DMS153 treated with DMSO at 0.1 percent for 48 hours (cell line): ENCODE results near the gene MCUR1.
A peak's percentile ranks its signal among the peaks of the same experiment; 100 is the strongest.
"Not testable (repeated sequence)": the region's sequence is repeated elsewhere in the genome, so short reads cannot be mapped to it uniquely, and the experiment has no call there.

Source experiments
- DNase-seq: peaks from one replicate; lab custom pipeline; 2025; ENCODE audit not compliant: unreplicated experiment; lab: John Stamatoyannopoulos, UW

MCUR1 gene

GRCh38 chr6:13814176-13814937, at the start of gene MCUR1:
Gene MCUR1, minus strand, starts transcription at chr6:13814557. Its CDS starts 128 bp downstream, at chr6:13814429.
- peak; percentile 40 for DNase-seq

- DNase-seq: no peak
These were observed 49.4 kb upstream of the MCUR1 start for GRCh38 chr6:13863699-13864155.

- DNase-seq: not testable (repeated sequence)
These were observed 46.3 kb upstream of the MCUR1 start for GRCh38 chr6:13860556-13861185.

- DNase-seq: no peak
These were observed 45.7 kb upstream of the MCUR1 start for GRCh38 chr6:13859871-13860555.

- DNase-seq: no peak
These were observed 40.4 kb upstream of the MCUR1 start for GRCh38 chr6:13854716-13855250.

GRCh38 chr6:13853871-13854270, 39.5 kb upstream of the MCUR1 start:
- DNase-seq: no peak

- no peak for DNase-seq
These were observed 37.4 kb upstream of the MCUR1 start for GRCh38 chr6:13851803-13852202.

GRCh38 chr6:13851330-13851729, 37.0 kb upstream of the MCUR1 start:
- no peak for DNase-seq

GRCh38 chr6:13850690-13851089, 36.3 kb upstream of the MCUR1 start:
- DNase-seq: not testable (repeated sequence)

- DNase-seq: no peak
These were observed 34.3 kb upstream of the MCUR1 start for GRCh38 chr6:13848522-13849150.

GRCh38 chr6:13847326-13848050, 33.1 kb upstream of the MCUR1 start:
- no peak for DNase-seq

GRCh38 chr6:13846841-13847240, 32.5 kb upstream of the MCUR1 start:
- no peak for DNase-seq

GRCh38 chr6:13841936-13842335, 27.6 kb upstream of the MCUR1 start:
- DNase-seq: no peak

- DNase-seq: no peak
These were observed 24.3 kb upstream of the MCUR1 start for GRCh38 chr6:13838616-13839015.

GRCh38 chr6:13836170-13836569, 21.8 kb upstream of the MCUR1 start:
- DNase-seq: no peak

- DNase-seq: no peak
These were observed 20.4 kb upstream of the MCUR1 start for GRCh38 chr6:13834790-13835189.

- DNase-seq: not testable (repeated sequence)
These were observed 19.7 kb upstream of the MCUR1 start for GRCh38 chr6:13834018-13834417.

GRCh38 chr6:13832778-13833177, 18.4 kb upstream of the MCUR1 start:
- no peak for DNase-seq

GRCh38 chr6:13831615-13832014, 17.3 kb upstream of the MCUR1 start:
- no peak for DNase-seq

- no peak for DNase-seq
These were observed 16.4 kb upstream of the MCUR1 start for GRCh38 chr6:13830803-13831202.
